K562 (cell line): ENCODE results near the gene RBFA. TPM values are rescaled to one million over a fixed set of nuclear protein-coding genes. Genes with fewer than 3 reads are reported as not detected.

Experiments
- BDP1 ChIP-seq: IDR thresholded peaks from 3 replicates; pipeline ENCODE4 v1.6.1; 2011; ENCODE audit not compliant: insufficient read length, insufficient read depth
- BRD9 ChIP-seq: fragments of 450-650 bp; IDR thresholded peaks from 2 replicates; pipeline ENCODE4 v1.6.1; 2018; ENCODE audit warnings: low read depth; ENCODE audit not compliant: partially characterized antibody
- CHD2 ChIP-seq: IDR thresholded peaks from 2 replicates; pipeline ENCODE4 v1.6.1; 2011; ENCODE audit warnings: low read depth, low read length
- ELF1 ChIP-seq: fragments of 200-800 bp; sonication (Bioruptor generic); IDR thresholded peaks from 2 replicates; pipeline ENCODE4 v1.6.1; 2016; ENCODE audit warnings: missing genetic modification characterization, missing compliant biosample characterization
- ETV1 ChIP-seq: fragments of 450-650 bp; conservative IDR thresholded peaks from 2 replicates; pipeline ENCODE4 v1.6.1; 2016; ENCODE audit warnings: missing genetic modification characterization, control low read depth, low read depth, missing compliant biosample characterization
- ETV5 ChIP-seq: sonication (generic); formaldehyde crosslinking; IDR thresholded peaks from 2 replicates; pipeline ENCODE4 v1.4.0; 2020; ENCODE audit warnings: low read depth, mild to moderate bottlenecking, missing genetic modification reagents
- FOSL1 ChIP-seq: fragments of 200-800 bp; sonication (Bioruptor generic); conservative IDR thresholded peaks from 2 replicates; pipeline ENCODE4 v1.6.1; 2016; ENCODE audit warnings: missing genetic modification characterization, missing compliant biosample characterization
- HMBOX1 ChIP-seq: sonication (generic); IDR thresholded peaks from 2 replicates; pipeline ENCODE4 v1.6.1; 2016
- KDM5B ChIP-seq: fragments of 200-600 bp; sonication (generic); IDR thresholded peaks from 2 replicates; pipeline ENCODE4 v1.6.1; 2012; ENCODE audit warnings: low read depth, mild to moderate bottlenecking, moderate library complexity, low read length, control low read depth, inconsistent platforms; ENCODE audit not compliant: insufficient replicate concordance
- MEF2A ChIP-seq: IDR thresholded peaks from 2 replicates; pipeline ENCODE4 v1.6.1; 2011; ENCODE audit warnings: low read depth, mild to moderate bottlenecking, low read length, moderate library complexity; ENCODE audit not compliant: control insufficient read depth
- OTX1 ChIP-seq: fragments of 450-650 bp; formaldehyde crosslinking; IDR thresholded peaks from 2 replicates; pipeline ENCODE4 v1.4.0; 2022; ENCODE audit warnings: mild to moderate bottlenecking
- PHF20 ChIP-seq: fragments of 450-650 bp; IDR thresholded peaks from 2 replicates; pipeline ENCODE4 v1.6.1; 2018; ENCODE audit not compliant: partially characterized antibody
- PHF8 ChIP-seq: fragments of 200-600 bp; sonication (generic); IDR thresholded peaks from 2 replicates; pipeline ENCODE4 v1.6.1; 2012; ENCODE audit warnings: mixed run types, mild to moderate bottlenecking, inconsistent platforms, low read length, moderate library complexity, borderline replicate concordance
- TCF15 ChIP-seq: fragments of 250-450 bp; sonication (Bioruptor Pico); IDR thresholded peaks from 2 replicates; pipeline ENCODE4 v1.8.0; 2022; ENCODE audit warnings: moderate library complexity, mild to moderate bottlenecking, inconsistent platforms
- TEAD1 ChIP-seq, 2 experiments: fragments of 450-650 bp in 1 of 2; sonication (generic) in 1 of 2; formaldehyde crosslinking; IDR thresholded peaks; 2 replicates each; pipeline versions ENCODE4 v1.4.0 to v1.8.0; 2020 to 2022; ENCODE audit warnings: mild to moderate bottlenecking in 2 of 2, missing genetic modification reagents in 1 of 2
- VEZF1 ChIP-seq: fragments of 200-800 bp; sonication (Bioruptor generic); IDR thresholded peaks from 2 replicates; pipeline ENCODE4 v1.6.1; 2017; ENCODE audit warnings: missing genetic modification characterization, missing compliant biosample characterization
- ZBED1 ChIP-seq: IDR thresholded peaks from 2 replicates; pipeline ENCODE4 v1.6.1; 2014
- ZNF239 ChIP-seq: fragments of 250-450 bp; sonication (Bioruptor Pico); IDR thresholded peaks from 2 replicates; pipeline ENCODE4 v1.4.0; 2020; ENCODE audit warnings: mild to moderate bottlenecking
- ZNF280A ChIP-seq: fragments of 450-650 bp; IDR thresholded peaks from 2 replicates; pipeline ENCODE4 v1.6.1; 2018; ENCODE audit warnings: mild to moderate bottlenecking, low read depth; ENCODE audit not compliant: partially characterized antibody
- ZNF696 ChIP-seq: fragments of 250-450 bp; sonication (Bioruptor Pico); conservative IDR thresholded peaks from 2 replicates; pipeline ENCODE4 v1.4.0; 2020; ENCODE audit warnings: mild to moderate bottlenecking, moderate library complexity
- ZSCAN32 ChIP-seq: fragments of 450-650 bp; formaldehyde crosslinking; IDR thresholded peaks from 2 replicates; pipeline ENCODE4 v1.4.0; 2020; ENCODE audit warnings: mild to moderate bottlenecking, moderate library complexity
- polyA plus RNA-seq, 8 experiments: library from polyadenylated mRNA; depleted of rRNA in 4 of 8; stranded (reverse) in 5 of 8; unstranded in 3 of 8; fragments of >200 nt; fragmentation: Nextera tagmentation in 2 of 8; fragmentation: Illumina TruSeq in 1 of 8; extraction: Ambion mirVana in 2 of 8; extraction: Trizol in 1 of 8; gene quantifications; 2 replicates each; pipeline versions ENCODE4 v1.2.1 to v1.2.3, GENCODE V29; 2011 to 2014; ENCODE audit warnings: inconsistent platforms in 1 of 8, missing spikeins in 1 of 8
- total RNA-seq, 7 experiments: library from RNA; depleted of rRNA in 6 of 7; stranded (reverse); fragments of >200 nt in 6 of 7; fragmentation: Illumina TruSeq in 2 of 7; extraction: Trizol in 2 of 7; gene quantifications; 2 replicates each; pipeline versions ENCODE4 v1.2.1 to v1.2.3, GENCODE V29; 2011 to 2021; ENCODE audit warnings: low replicate concordance in 1 of 7
- TF ChIP-seq, protein P1 (sequence below): fragments of 250-450 bp; sonication (Bioruptor Pico); IDR thresholded peaks from 2 replicates; pipeline ENCODE4 v1.8.0; 2022; ENCODE audit warnings: moderate library complexity, mild to moderate bottlenecking, inconsistent platforms

The RBFA gene
- total and polyA plus RNA-seq, 9 of the 15 experiments (the other 6 are each of a cell fraction or from before 2014, with no cell fraction given): 3.4 to 41.9 (median 25.8) TPM

- TF ChIP-seq ELF1 (tag) (no peak), ZNF239 (CRISPR knock-in tag) (no peak), BDP1 (no peak), CHD2 (no peak), ZNF280A (no peak), TCF15 (CRISPR knock-in tag) (no peak), ZSCAN32 (no peak), ETV5 (no peak), PHF8 (peak; percentile 86), ETV1 (tag) (no peak), TEAD1 (CRISPR knock-in tag; IDR thresholded peaks at IDR 0.05) (0 out of 4 replicates have a peak, but pooled peaks of 1 of the 2 experiments have one; percentile 11), FOSL1 (tag) (no peak), ZNF696 (no peak), PHF20 (no peak), BRD9 (no peak), ZBED1 (no peak), OTX1 (no peak), VEZF1 (peak; percentile 67), MEF2A (no peak), KDM5B (peak; percentile 67), HMBOX1 (no peak)
- TF ChIP-seq, protein P1, sequence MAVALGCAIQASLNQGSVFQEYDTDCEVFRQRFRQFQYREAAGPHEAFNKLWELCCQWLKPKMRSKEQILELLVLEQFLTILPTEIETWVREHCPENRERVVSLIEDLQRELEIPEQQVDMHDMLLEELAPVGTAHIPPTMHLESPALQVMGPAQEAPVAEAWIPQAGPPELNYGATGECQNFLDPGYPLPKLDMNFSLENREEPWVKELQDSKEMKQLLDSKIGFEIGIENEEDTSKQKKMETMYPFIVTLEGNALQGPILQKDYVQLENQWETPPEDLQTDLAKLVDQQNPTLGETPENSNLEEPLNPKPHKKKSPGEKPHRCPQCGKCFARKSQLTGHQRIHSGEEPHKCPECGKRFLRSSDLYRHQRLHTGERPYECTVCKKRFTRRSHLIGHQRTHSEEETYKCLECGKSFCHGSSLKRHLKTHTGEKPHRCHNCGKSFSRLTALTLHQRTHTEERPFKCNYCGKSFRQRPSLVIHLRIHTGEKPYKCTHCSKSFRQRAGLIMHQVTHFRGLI (CRISPR knock-in tag): no peak
Measured at GRCh38 chr18:80034068-80034851, at the start of gene RBFA (continued).
